GM19239 (cell line): ENCODE data around the gene NKD1.
A peak's percentile ranks its signal among the peaks of the same experiment; 100 is the strongest.

ENCODE experiments used
- DNase-seq: peaks from one replicate; pipeline ENCODE4 v3.0.0; 2011; ENCODE audit warnings: low spot score; ENCODE audit not compliant: insufficient read length
- FAIRE-seq: peaks from 2 replicates; lab custom pipeline; 2011; peaks lifted over from hg19 to GRCh38; lab: Jason Lieb, UNC

The NKD1 gene

GRCh38 chr16:50679676-50680555 lies 131.7 kb downstream of the NKD1 start:
- DNase-seq (no peak), FAIRE-seq (no peak)

DNA sequence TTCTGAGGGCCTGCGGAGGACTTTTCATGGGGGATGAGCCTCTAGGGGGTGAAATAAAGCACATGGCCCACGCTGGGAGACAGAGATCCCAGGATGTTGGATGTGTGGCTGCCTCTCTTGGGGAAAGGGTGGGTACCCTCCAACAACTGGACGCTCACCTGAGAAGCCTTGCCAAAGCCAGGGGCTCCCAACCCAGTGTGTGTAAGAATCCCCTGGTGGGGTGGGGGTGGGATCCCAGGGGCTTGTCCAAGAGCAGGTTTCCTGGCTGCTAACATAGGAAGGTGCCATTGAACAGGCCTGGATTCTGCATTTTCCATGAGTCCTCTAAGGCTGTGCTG lies 132.3 kb downstream of the NKD1 start:
- no peak for DNase-seq
- peak; percentile 37 for FAIRE-seq

GRCh38 chr16:50681021-50681885 lies 133.1 kb downstream of the NKD1 start, which contains the start of gene SNX20:
SNX20 (minus strand) TSS chr16:50681312; CDS start chr16:50677526, 3,786 bp downstream.
- FAIRE-seq (peak; percentile 93), DNase-seq (peak; percentile 68)

GRCh38 chr16:50683689-50684374 lies 135.6 kb downstream of the NKD1 start:
- FAIRE-seq: peak; percentile 96

DNA sequence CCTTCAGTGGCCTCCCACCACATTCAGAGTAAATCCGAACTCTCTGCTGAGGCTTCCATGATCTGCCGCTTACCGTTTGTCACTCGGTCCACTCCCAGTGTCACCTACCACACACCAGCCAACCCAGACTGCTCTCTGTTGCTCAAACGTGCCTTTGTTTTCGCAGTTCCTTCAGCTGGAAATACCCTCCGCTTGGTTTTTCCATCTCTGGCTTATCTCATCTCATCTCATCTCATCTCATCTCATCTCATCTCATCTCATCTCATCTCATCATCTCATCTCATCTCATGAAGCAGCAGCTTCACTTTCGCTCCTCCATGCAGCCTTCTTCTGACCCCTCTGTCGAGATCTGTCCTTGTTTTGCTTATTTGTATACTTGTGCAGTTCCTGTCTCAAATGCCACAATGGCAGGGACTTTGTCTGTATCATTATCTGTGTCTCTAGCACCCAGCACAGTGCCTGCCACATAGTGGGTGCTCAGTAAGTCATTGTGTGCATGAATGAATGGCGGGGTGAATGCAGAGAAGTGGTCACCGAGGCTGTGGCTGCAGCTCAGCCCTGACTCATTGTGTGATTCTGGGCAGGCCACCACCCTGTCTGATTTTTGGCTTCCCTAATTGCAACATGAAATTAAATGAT lies 136.7 kb downstream of the NKD1 start:
- DNase-seq (no peak), FAIRE-seq (no peak)

More at GRCh38 chr16:50683689-50684374, 135.6 kb downstream of the NKD1 start:
- DNase-seq: peak; percentile 49

GRCh38 chr16:50685462-50686063 lies 137.4 kb downstream of the NKD1 start:
- no peak for DNase-seq
- FAIRE-seq: no peak

DNA sequence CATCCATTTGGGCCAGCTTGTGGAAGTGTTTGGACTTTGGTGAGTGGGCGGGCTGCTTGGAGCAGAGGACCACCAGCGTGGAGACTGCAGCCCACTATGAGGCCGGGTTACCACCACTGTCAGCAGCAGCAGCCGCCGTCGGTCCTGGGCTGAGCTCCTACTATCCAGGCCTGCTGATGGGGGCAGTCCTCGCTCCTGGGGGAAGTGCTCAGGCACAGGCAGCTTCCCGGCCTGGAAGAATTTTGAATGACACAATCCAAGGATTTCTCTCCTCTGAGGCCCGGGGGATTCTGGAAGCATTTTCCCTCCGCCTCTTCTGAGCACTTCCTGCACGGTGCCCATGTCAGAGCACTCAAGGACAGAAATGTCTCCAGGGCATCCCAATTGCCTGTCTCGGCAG lies 139.9 kb downstream of the NKD1 start:
- no peak for FAIRE-seq
- no peak for DNase-seq

GRCh38 chr16:50688867-50689266 lies 140.7 kb downstream of the NKD1 start:
- no peak for DNase-seq
- no peak for FAIRE-seq

- no peak for DNase-seq
- no peak for FAIRE-seq
Measured at GRCh38 chr16:50690177-50690576, 142.0 kb downstream of the NKD1 start.

DNA sequence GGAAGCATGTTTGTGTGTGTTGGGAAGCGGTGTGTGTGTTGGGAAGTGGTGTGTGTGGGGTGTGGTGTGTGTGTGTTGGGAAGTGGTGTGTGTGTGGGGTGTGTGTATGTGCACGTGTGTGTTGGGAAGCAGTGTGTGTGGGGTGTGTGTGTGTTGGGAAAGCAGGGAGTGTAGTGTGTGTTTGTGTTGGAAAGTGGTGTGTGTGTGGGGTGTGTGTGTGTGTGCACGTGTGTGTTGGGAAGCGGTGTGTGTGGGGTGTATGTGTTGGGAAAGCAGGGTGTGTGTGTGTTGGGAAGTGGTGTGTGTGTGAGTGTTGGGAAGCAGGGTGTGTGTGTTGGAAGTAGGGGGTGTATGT lies 144.4 kb downstream of the NKD1 start:
- FAIRE-seq: no peak
- DNase-seq: no peak

DNA sequence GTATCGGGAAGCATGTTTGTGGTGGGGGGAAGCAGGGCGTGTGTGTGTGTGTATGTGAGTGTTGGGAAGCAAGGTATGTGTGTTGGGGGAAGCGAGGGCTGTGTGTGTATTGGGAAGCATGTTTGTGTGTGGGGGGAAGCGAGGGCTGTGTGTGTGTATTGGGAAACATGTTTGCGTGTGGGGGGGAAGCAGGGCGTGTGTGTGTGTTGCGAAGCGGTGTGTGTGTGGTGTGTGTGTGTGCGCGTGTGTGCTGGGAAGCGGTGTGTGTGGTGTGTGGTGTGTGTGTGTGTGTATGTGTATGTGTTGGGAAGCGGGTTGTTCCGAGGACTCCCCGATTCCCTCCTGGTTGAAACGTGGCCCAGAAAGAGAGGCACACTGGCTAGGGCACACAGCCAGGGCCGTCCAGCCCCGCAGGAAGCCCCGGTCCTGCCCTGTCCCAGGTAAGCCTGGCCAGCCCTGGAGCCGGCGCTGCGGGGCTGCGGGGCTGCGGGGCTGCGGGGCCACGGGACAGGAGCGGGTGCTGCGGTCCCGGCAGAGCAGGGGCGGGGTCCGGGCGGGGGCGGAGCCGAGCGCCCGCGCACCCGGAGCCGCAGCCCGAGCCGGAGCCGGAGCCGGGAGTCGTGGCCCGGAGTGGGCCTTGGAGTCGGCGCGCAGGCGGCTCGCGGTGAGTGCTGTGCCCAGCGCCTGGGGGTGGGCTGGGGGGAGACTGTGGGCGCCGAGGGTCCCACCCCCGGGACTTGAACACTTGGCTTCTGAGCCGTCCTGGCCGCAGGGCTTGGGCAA lies 145.0 kb downstream of the NKD1 start, which contains the start of gene NOD2:
Gene NOD2 (plus strand): TSS at position 608 of the 783 bp plus-strand sequence. CDS start 5,890 bp downstream, outside the sequence.
- DNase-seq: no peak
- FAIRE-seq: peak; percentile 33

GRCh38 chr16:50694206-50694605 lies 146.0 kb downstream of the NKD1 start:
- FAIRE-seq (peak; percentile 90), DNase-seq (peak; percentile 56)

- no peak for DNase-seq
- FAIRE-seq: peak; percentile 4
Measured at GRCh38 chr16:50695017-50696000, 147.1 kb downstream of the NKD1 start.

- no peak for FAIRE-seq
- no peak for DNase-seq
Measured at GRCh38 chr16:50696126-50696525, 147.9 kb downstream of the NKD1 start.

GRCh38 chr16:50696575-50697420 lies 148.6 kb downstream of the NKD1 start:
- DNase-seq (peak; percentile 76), FAIRE-seq (peak; percentile 99)

- FAIRE-seq (no peak), DNase-seq (no peak)
Measured at GRCh38 chr16:50697421-50697715, 149.2 kb downstream of the NKD1 start.
